Adrenal gland (tissue), 12 donors: ENCODE measurements around the gene RPRD1B. TPM values are rescaled to one million over a fixed set of nuclear protein-coding genes. Genes with fewer than 3 reads are reported as not detected.

Source experiments
- DNase-seq, 7 donors: peaks; one replicate each; pipeline ENCODE4 v3.0.0-alpha.2; 2019 to 2020
- H3K27ac ChIP-seq, 5 donors: fragments of 200-600 bp; sonication (generic) in 4 of 5; 1 replicate in 3 of 5; 2 replicates in 2 of 5; pipeline versions ENCODE4 v1.5.1 to v1.8.0; 2016 to 2020; ENCODE audit warnings: mild to moderate bottlenecking in 1 of 5
- H3K27me3 ChIP-seq: fragments of 200-600 bp; 2 replicates; pipeline ENCODE4 v1.8.0; 2021
- H3K36me3 ChIP-seq, 2 donors: fragments of 200-600 bp; replicated peaks in 1 of 2; 1 replicate in 1 of 2; 2 replicates in 1 of 2; pipeline versions ENCODE4 v1.5.1 to v1.8.0; 2018 to 2022
- H3K4me1 ChIP-seq, 2 donors: fragments of 200-600 bp; replicated peaks in 1 of 2; 1 replicate in 1 of 2; 2 replicates in 1 of 2; pipeline versions ENCODE4 v1.5.1 to v1.8.0; 2018 to 2021
- H3K4me3 ChIP-seq, 4 donors: fragments of 200-600 bp; sonication (generic) in 3 of 4; one replicate each; pipeline ENCODE4 v1.5.1; 2016 to 2018
- H3K9me3 ChIP-seq, 3 donors: fragments of 200-600 bp; sonication (generic) in 1 of 3; replicated peaks in 1 of 3; 1 replicate in 2 of 3; 2 replicates in 1 of 3; pipeline versions ENCODE4 v1.5.1 to v1.8.0; 2016 to 2021
- POLR2A ChIP-seq, 2 donors: fragments of 450-650 bp; IDR thresholded peaks; one replicate each; pipeline ENCODE4 v1.6.1; 2017; ENCODE audit warnings: antibody characterized with exemption in 2 of 2, mild to moderate bottlenecking in 2 of 2, moderate library complexity in 1 of 2
- whole genome bisulfite sequencing, 4 donors: extraction: QIAGEN DNeasy Blood & Tissue Kit in 2 of 4; methylation state at CpG; one replicate each; pipeline versions ENCODE4 v1.1.5 to v1.1.7; 2013 to 2017; 5-methylcytosine and 5-hydroxymethylcytosine counted together
- intact Hi-C, 2 donors: fragments of 100-400 bp; cut with DNase I; formaldehyde crosslinking; loops; one replicate each; pipeline versions ENCODE4 v1.14.1 to v1.15.0; 2022 to 2023
- polyA plus RNA-seq, 3 donors: library from polyadenylated mRNA; stranded (reverse); fragments of 200-250 nt in 2 of 3; fragments of 350-450 nt in 1 of 3; fragmentation: Illumina TruSeq in 1 of 3; extraction: RNeasy Lipid Tissue Mini Kit (QIAGEN cat#74804) in 1 of 3; gene quantifications; one replicate each; pipeline ENCODE4 v1.2.3, GENCODE V29; 2013 to 2014
- total RNA-seq, 9 donors: library from RNA; depleted of rRNA in 4 of 9; stranded (reverse); fragments of >200 nt in 4 of 9; fragments of 120-200 nt in 1 of 9; fragmentation: NEBNext Ultra II Directional in 1 of 9; extraction: Animal tissue kit (Norgen Biotek cat#: 25700) in 1 of 9; gene quantifications; one replicate each; pipeline versions ENCODE4 v1.1.0 to v1.2.4, GENCODE V29; 2013 to 2023
- TF ChIP-seq, protein P1 (sequence below), 6 experiments: fragments of 450-650 bp in 4 of 6; fragments of 200-600 bp in 2 of 6; sonication (generic) in 1 of 6; IDR thresholded peaks; 1 replicate in 5 of 6; 2 replicates in 1 of 6; pipeline versions ENCODE4 v1.5.1 to v1.8.0; 2016 to 2021; ENCODE audit warnings: antibody characterized with exemption in 6 of 6, mild to moderate bottlenecking in 2 of 6, moderate library complexity in 1 of 6
- donor health status: healthy with polysubstance abuse.
- donor health status: Bipolar disorder and iron deficiency.
- donor health status: DM: yes; HTN: yes; CAD: no.
- donor health status: DM: no; HTN: no; CAD: no.
- donor health status: DM: no; HTN: no; CAD: no.
- donor health status: DM: yes; HTN: yes; CAD: no.

RPRD1B gene
- total and polyA plus RNA-seq, 12 donors, result 5.9 to 36.4 (median 27.1) TPM

DNA sequence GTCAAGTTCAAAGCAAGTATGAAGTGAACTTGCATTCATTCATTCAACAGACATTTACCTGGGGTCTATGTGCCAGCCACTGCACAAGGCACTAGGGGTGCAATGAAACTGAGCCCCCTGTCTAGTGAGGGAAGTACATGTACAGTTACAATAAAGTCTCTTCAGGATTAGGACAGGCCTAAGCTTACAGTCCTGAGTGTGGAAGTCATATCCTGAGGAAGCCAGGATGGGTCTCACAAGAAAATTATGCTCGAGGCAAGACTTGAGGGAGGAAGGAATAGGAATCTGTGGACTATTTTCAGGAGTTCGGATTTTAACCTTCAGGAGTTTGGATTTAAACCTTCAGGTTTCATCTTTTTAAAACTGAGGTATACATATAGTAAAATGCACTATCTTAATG lies 19.7 kb upstream of the RPRD1B start:
- WGBS, 4 donors, result 87 to 92% (median 89%) methylated on average over 2 of the region's 2 CpGs
- Histone ChIP-seq H3K36me3 (peaks cover 0 to 32% of the 10 kb centered on the region in 2 donors), H3K27me3 (no peaks in the 10 kb centered on the region), H3K4me1 (no peaks in the 10 kb centered on the region), H3K9me3 (peaks cover 0 to 5% (median 0%) of the 10 kb centered on the region in 3 donors), H3K4me3 (no peak overlapping the region), H3K27ac (no peak overlapping the region)
- intact Hi-C loops, result no loop called here
- no peak for TF ChIP-seq POLR2A (IDR thresholded peaks at IDR 0.05)
- TF ChIP-seq, protein P1, sequence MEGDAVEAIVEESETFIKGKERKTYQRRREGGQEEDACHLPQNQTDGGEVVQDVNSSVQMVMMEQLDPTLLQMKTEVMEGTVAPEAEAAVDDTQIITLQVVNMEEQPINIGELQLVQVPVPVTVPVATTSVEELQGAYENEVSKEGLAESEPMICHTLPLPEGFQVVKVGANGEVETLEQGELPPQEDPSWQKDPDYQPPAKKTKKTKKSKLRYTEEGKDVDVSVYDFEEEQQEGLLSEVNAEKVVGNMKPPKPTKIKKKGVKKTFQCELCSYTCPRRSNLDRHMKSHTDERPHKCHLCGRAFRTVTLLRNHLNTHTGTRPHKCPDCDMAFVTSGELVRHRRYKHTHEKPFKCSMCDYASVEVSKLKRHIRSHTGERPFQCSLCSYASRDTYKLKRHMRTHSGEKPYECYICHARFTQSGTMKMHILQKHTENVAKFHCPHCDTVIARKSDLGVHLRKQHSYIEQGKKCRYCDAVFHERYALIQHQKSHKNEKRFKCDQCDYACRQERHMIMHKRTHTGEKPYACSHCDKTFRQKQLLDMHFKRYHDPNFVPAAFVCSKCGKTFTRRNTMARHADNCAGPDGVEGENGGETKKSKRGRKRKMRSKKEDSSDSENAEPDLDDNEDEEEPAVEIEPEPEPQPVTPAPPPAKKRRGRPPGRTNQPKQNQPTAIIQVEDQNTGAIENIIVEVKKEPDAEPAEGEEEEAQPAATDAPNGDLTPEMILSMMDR (IDR thresholded peaks at IDR 0.05), result no peak
- no peak for DNase-seq

DNA sequence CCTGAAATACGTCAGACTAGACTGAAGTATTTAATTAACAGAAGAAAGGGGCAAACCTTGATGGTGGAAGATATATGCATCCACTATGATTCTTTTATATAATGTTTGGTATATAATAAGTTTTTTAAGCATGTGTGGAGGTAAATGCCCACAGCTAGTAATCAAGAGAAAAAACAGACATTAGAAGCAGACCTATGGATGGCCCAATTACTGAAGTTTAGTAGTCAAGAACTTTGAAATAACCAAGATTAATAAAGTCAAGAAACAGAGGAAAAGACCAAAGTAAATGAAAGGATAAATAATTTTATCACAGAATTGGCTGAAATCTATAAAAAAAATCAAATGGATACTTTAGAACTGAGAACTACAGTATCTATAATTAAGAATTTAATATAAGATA lies 15.6 kb upstream of the RPRD1B start:
- Histone ChIP-seq H3K4me3 (no peak overlapping the region), H3K9me3 (peaks cover 0 to 5% (median 0%) of the 10 kb centered on the region in 3 donors), H3K4me1 (no peaks in the 10 kb centered on the region), H3K27me3 (no peaks in the 10 kb centered on the region), H3K27ac (no peak overlapping the region), H3K36me3 (peaks cover 0 to 16% of the 10 kb centered on the region in 2 donors)
- TF ChIP-seq, protein P1 (IDR thresholded peaks at IDR 0.05), result no peak
- no peak for TF ChIP-seq POLR2A (IDR thresholded peaks at IDR 0.05)
- WGBS, 4 donors, result 96 to 100% (median 98%) methylated on average over 1 of the region's 1 CpG
- intact Hi-C loops, result no loop called here
- DNase-seq, result no peak

DNA sequence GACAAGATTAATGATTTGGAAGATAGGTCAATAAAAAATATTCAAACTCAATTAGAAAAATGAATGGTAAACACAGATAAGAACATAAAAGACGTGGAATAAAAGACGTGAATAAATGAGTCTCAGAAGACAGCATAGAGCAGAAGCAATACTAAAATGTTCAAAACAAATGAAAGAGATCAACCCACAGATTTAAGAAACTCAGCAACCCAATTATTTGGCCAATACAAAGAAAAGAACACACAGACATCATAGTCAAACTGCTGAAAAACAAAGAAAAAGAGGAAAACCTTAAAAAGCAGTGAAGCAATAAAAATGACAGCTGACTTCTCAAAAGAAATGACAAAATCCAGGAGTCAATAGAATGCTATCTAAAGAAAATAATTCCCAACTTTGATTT lies 15.2 kb upstream of the RPRD1B start:
- Histone ChIP-seq H3K27me3 (no peaks in the 10 kb centered on the region), H3K27ac (no peak overlapping the region), H3K36me3 (peaks cover 0 to 12% of the 10 kb centered on the region in 2 donors), H3K4me1 (peaks cover 0 to 2% of the 10 kb centered on the region in 2 donors), H3K4me3 (no peak overlapping the region), H3K9me3 (peaks cover 0 to 5% (median 0%) of the 10 kb centered on the region in 3 donors)
- DNase-seq, result no peak
- 95 to 99% (median 95%) methylated on average over 2 of the region's 2 CpGs for WGBS, 4 donors
- TF ChIP-seq, protein P1 (IDR thresholded peaks at IDR 0.05), result no peak
- intact Hi-C loops, result no loop called here

DNA sequence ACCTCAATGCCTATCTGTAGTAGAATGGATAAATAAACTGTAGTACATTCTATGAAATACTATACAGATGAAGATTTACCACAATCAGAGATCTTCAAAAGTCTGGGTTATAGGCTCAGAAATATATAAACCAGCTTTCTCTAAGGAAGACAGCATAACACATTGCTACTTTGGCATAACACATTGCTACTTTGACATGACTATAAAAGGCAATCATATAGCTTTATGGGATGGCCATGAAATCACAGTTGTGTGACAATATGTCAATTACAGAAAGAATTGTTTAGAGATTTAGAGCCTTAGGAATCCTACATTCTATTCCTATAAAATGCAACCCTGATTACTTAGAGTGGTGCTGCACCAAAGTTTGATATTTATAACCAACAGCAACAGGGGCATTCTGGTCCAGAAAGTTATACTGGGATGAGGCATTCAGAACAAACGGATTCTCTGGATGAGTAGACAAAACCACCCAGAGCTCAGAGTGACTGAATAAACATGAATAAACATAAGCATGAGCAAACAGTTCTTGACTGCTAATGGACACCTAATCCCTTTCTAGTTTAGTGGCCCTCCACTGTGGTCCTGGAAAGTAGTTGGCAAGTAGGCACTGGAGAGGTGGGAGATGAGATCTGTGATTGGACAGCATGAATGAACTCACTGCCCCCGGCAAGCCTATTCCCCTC lies 12.3 kb upstream of the RPRD1B start:
- H3K4me3 ChIP-seq, result no peak overlapping the region
- H3K4me1 ChIP-seq, result peaks cover 0 to 5% of the 10 kb centered on the region in 2 donors
- H3K36me3 ChIP-seq, result peaks cover 0 to 8% of the 10 kb centered on the region in 2 donors
- H3K9me3 ChIP-seq, result peaks cover 0 to 5% (median 0%) of the 10 kb centered on the region in 3 donors
- no peak overlapping the region for H3K27ac ChIP-seq
- TF ChIP-seq POLR2A (IDR thresholded peaks at IDR 0.05), result no peak
- TF ChIP-seq, protein P1 (IDR thresholded peaks at IDR 0.05), result no peak
- intact Hi-C loops, result no loop called here
- no peak for DNase-seq
- H3K27me3 ChIP-seq, result no peaks in the 10 kb centered on the region
- 83 to 94% (median 88%) methylated on average over 2 of the region's 2 CpGs for WGBS, 4 donors
